Measurements from ENCODE around the gene HAL.

Gene HAL

DNA sequence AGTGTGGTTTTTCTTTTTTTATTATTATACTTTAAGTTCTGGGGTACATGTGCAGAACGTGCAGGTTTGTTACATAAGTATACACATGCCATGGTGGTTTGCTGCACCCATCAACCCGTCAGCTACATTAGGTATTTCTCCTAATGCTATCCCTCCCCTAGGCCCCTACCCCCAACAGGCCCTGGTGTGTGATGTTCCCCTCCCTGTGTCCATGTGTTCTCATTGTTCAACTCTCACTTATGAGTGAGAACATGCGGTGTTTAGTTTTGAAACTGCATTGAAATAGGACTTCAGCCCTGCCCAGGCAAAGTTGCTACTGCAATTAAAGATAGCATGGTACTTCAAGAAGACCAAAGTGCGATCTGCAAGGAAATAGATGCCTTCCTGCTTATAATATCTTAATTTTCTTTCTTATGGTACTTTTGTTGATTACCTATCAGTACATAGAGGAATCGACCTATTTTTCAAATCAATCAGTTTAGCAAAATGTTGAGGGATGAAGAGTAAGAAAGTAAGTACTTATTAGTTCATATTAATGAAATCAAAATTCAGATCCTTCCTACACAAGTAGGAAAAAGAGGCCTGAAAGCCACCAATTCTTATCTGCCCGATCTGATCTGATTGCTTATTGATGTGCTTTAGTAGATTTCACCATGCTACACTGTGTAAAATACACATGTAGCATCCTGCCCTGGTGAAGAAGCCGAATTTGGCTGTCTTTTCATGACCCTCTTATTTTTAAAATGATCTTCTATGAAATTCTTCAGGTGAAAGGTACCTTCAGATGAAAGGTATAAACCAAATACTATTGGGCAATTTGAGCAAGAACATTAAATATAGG lies 37.6 kb upstream of the HAL start:
- H2BK12ac ChIP-seq (ENCODE audit: low read length) = no peak overlapping the region
- no CpG with 5 or more reads among the region's 7 CpGs for WGBS, 2 donors (ENCODE audit: extremely low coverage in 2 of 2, insufficient read length in 2 of 2, insufficient replicate concordance in 1 of 2)
- H3K23ac ChIP-seq (ENCODE audit: low read depth, low read length, poor library complexity) = no peak overlapping the region
- H2AFZ ChIP-seq (ENCODE audit: low read length) = peak overlapping the region; percentile 92
- no peaks in the 10 kb centered on the region for H3K27me3 ChIP-seq (ENCODE audit: control insufficient read depth in 3 of 3, insufficient read depth in 3 of 3, low read depth in 1 of 3, low read length in 3 of 3)
- peaks cover 0 to 4% of the 10 kb centered on the region in 2 donors for H3K4me1 ChIP-seq (ENCODE audit: control insufficient read depth in 2 of 2, insufficient read depth in 1 of 2, low read depth in 1 of 2, low read length in 2 of 2)
- H3K14ac ChIP-seq (ENCODE audit: low read length) = no peak overlapping the region
- H3K9me3 ChIP-seq (replicated peaks in 1 of 2; ENCODE audit: control insufficient read depth in 2 of 2, insufficient read depth in 1 of 2, low read depth in 1 of 2, low read length in 2 of 2) = no peaks in the 10 kb centered on the region
- no peak overlapping the region for H3K4ac ChIP-seq (ENCODE audit: low read length)
- H3K36me3 ChIP-seq (replicated peaks in 1 of 2; ENCODE audit: control insufficient read depth in 2 of 2, insufficient read depth in 2 of 2, low read length in 2 of 2) = peaks cover 0 to 2% of the 10 kb centered on the region in 2 donors
- no peak overlapping the region for H2BK15ac ChIP-seq (ENCODE audit: low read length)
- no peak overlapping the region for H4K8ac ChIP-seq (ENCODE audit: low read depth, low read length)
- H3K4me3 ChIP-seq (ENCODE audit: low read length in 2 of 2) = peak overlapping the region in 1 of 2 donors; percentile 76
- DNase-seq (ENCODE audit: low spot score) = no peak
- no peak overlapping the region for H3K18ac ChIP-seq (ENCODE audit: low read length)
- H3K27ac ChIP-seq (replicated peaks; ENCODE audit: low read length) = no peak overlapping the region
- peaks cover 6% of the 10 kb centered on the region for H3K79me1 ChIP-seq (ENCODE audit: low read depth, low read length)
- no peak overlapping the region for H2AK5ac ChIP-seq (ENCODE audit: low read depth, low read length)
- H3K4me2 ChIP-seq (ENCODE audit: insufficient read depth, low read length, poor library complexity, severe bottlenecking) = peak overlapping the region; percentile 28
- H2BK5ac ChIP-seq (ENCODE audit: low read length) = no peak overlapping the region
- H3K9ac ChIP-seq (ENCODE audit: low read depth, low read length, poor library complexity) = no peak overlapping the region
- no peak overlapping the region for H4K91ac ChIP-seq (ENCODE audit: low read depth, low read length, poor library complexity)
- H2BK120ac ChIP-seq (ENCODE audit: low read depth, low read length) = no peak overlapping the region

- peaks cover 0 to 4% of the 10 kb centered on the region in 2 donors for H3K4me1 ChIP-seq (ENCODE audit: control insufficient read depth in 2 of 2, insufficient read depth in 1 of 2, low read depth in 1 of 2, low read length in 2 of 2)
Measured at GRCh38 chr12:96029826-96030225, 33.7 kb upstream of the HAL start.

GRCh38 chr12:96028538-96028937 lies 32.4 kb upstream of the HAL start:
- Histone ChIP-seq H3K4me2 (ENCODE audit: insufficient read depth, low read length, poor library complexity, severe bottlenecking) (no peak overlapping the region), H3K36me3 (replicated peaks in 1 of 2; ENCODE audit: control insufficient read depth in 2 of 2, insufficient read depth in 2 of 2, low read length in 2 of 2) (peaks cover 5 to 51% of the 10 kb centered on the region in 2 donors), H2AFZ (ENCODE audit: low read length) (no peak overlapping the region), H3K27ac (replicated peaks; ENCODE audit: low read length) (no peak overlapping the region), H3K27me3 (ENCODE audit: control insufficient read depth in 3 of 3, insufficient read depth in 3 of 3, low read depth in 1 of 3, low read length in 3 of 3) (no peaks in the 10 kb centered on the region), H2BK5ac (ENCODE audit: low read length) (no peak overlapping the region), H2BK12ac (ENCODE audit: low read length) (no peak overlapping the region), H3K14ac (ENCODE audit: low read length) (no peak overlapping the region), H2BK120ac (ENCODE audit: low read depth, low read length) (no peak overlapping the region), H3K9me3 (replicated peaks in 1 of 2; ENCODE audit: control insufficient read depth in 2 of 2, insufficient read depth in 1 of 2, low read depth in 1 of 2, low read length in 2 of 2) (no peaks in the 10 kb centered on the region), H3K23ac (ENCODE audit: low read depth, low read length, poor library complexity) (no peak overlapping the region), H4K91ac (ENCODE audit: low read depth, low read length, poor library complexity) (no peak overlapping the region), H2BK15ac (ENCODE audit: low read length) (no peak overlapping the region), H2AK5ac (ENCODE audit: low read depth, low read length) (no peak overlapping the region), H3K4ac (ENCODE audit: low read length) (no peak overlapping the region), H3K18ac (ENCODE audit: low read length) (no peak overlapping the region), H4K8ac (ENCODE audit: low read depth, low read length) (no peak overlapping the region), H3K79me1 (ENCODE audit: low read depth, low read length) (peaks cover 1% of the 10 kb centered on the region), H3K4me1 (ENCODE audit: control insufficient read depth in 2 of 2, insufficient read depth in 1 of 2, low read depth in 1 of 2, low read length in 2 of 2) (peaks cover 0 to 2% of the 10 kb centered on the region in 2 donors), H3K4me3 (ENCODE audit: low read length in 2 of 2) (no peak overlapping the region), H3K9ac (ENCODE audit: low read depth, low read length, poor library complexity) (no peak overlapping the region)
- no peak for DNase-seq (ENCODE audit: low spot score)
- WGBS, 2 donors (ENCODE audit: extremely low coverage in 2 of 2, insufficient read length in 2 of 2, insufficient replicate concordance in 1 of 2) = no CpG with 5 or more reads among the region's 1 CpG

More at GRCh38 chr12:96029826-96030225, 33.7 kb upstream of the HAL start:
- H3K9me3 ChIP-seq (replicated peaks in 1 of 2; ENCODE audit: control insufficient read depth in 2 of 2, insufficient read depth in 1 of 2, low read depth in 1 of 2, low read length in 2 of 2) = no peaks in the 10 kb centered on the region
- H2BK15ac ChIP-seq (ENCODE audit: low read length) = no peak overlapping the region
- H2BK5ac ChIP-seq (ENCODE audit: low read length) = no peak overlapping the region
- H4K91ac ChIP-seq (ENCODE audit: low read depth, low read length, poor library complexity) = no peak overlapping the region
- H2AFZ ChIP-seq (ENCODE audit: low read length) = no peak overlapping the region
- no peak overlapping the region for H3K18ac ChIP-seq (ENCODE audit: low read length)
- no peak overlapping the region for H3K23ac ChIP-seq (ENCODE audit: low read depth, low read length, poor library complexity)
- peaks cover 5 to 41% of the 10 kb centered on the region in 2 donors for H3K36me3 ChIP-seq (replicated peaks in 1 of 2; ENCODE audit: control insufficient read depth in 2 of 2, insufficient read depth in 2 of 2, low read length in 2 of 2)
- no peak overlapping the region for H3K4ac ChIP-seq (ENCODE audit: low read length)
- no peak overlapping the region for H2BK12ac ChIP-seq (ENCODE audit: low read length)
- no peak overlapping the region for H3K14ac ChIP-seq (ENCODE audit: low read length)
- no CpG with 5 or more reads among the region's 2 CpGs for WGBS, 2 donors (ENCODE audit: extremely low coverage in 2 of 2, insufficient read length in 2 of 2, insufficient replicate concordance in 1 of 2)
- DNase-seq (ENCODE audit: low spot score) = no peak
- no peak overlapping the region for H3K9ac ChIP-seq (ENCODE audit: low read depth, low read length, poor library complexity)
- no peak overlapping the region for H3K4me3 ChIP-seq (ENCODE audit: low read length in 2 of 2)
- no peak overlapping the region for H2AK5ac ChIP-seq (ENCODE audit: low read depth, low read length)
- no peak overlapping the region for H2BK120ac ChIP-seq (ENCODE audit: low read depth, low read length)
- no peak overlapping the region for H3K4me2 ChIP-seq (ENCODE audit: insufficient read depth, low read length, poor library complexity, severe bottlenecking)
- H3K79me1 ChIP-seq (ENCODE audit: low read depth, low read length) = peaks cover 4% of the 10 kb centered on the region
- no peak overlapping the region for H4K8ac ChIP-seq (ENCODE audit: low read depth, low read length)
- H3K27me3 ChIP-seq (ENCODE audit: control insufficient read depth in 3 of 3, insufficient read depth in 3 of 3, low read depth in 1 of 3, low read length in 3 of 3) = no peaks in the 10 kb centered on the region
- H3K27ac ChIP-seq (replicated peaks; ENCODE audit: low read length) = no peak overlapping the region

DNA sequence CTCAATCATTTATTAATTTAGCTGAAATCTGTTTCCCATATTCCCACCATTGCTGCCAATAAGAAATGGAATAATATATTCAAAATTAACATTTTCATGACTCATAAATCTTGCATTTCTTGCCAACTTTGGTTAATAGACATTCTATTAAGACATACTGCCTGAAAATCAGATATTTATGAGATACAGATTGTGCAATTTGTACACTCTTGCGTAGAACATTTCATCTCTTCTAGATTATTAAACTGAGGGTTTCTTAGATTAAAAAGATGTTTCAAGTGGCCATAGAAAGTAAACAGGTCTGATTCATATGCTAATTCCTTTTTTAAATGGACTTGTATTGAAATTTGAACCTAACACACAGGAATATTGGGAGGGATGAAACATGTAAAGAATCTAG lies 30.2 kb upstream of the HAL start:
- Histone ChIP-seq H3K4me2 (ENCODE audit: insufficient read depth, low read length, poor library complexity, severe bottlenecking) (no peak overlapping the region), H3K9me3 (replicated peaks in 1 of 2; ENCODE audit: control insufficient read depth in 2 of 2, insufficient read depth in 1 of 2, low read depth in 1 of 2, low read length in 2 of 2) (no peaks in the 10 kb centered on the region), H2BK5ac (ENCODE audit: low read length) (no peak overlapping the region), H2BK120ac (ENCODE audit: low read depth, low read length) (no peak overlapping the region), H2BK12ac (ENCODE audit: low read length) (no peak overlapping the region), H3K18ac (ENCODE audit: low read length) (no peak overlapping the region), H3K23ac (ENCODE audit: low read depth, low read length, poor library complexity) (no peak overlapping the region), H3K27ac (replicated peaks; ENCODE audit: low read length) (no peak overlapping the region), H3K9ac (ENCODE audit: low read depth, low read length, poor library complexity) (no peak overlapping the region), H2AFZ (ENCODE audit: low read length) (no peak overlapping the region), H3K4ac (ENCODE audit: low read length) (no peak overlapping the region), H3K4me1 (ENCODE audit: control insufficient read depth in 2 of 2, insufficient read depth in 1 of 2, low read depth in 1 of 2, low read length in 2 of 2) (no peaks in the 10 kb centered on the region), H4K8ac (ENCODE audit: low read depth, low read length) (no peak overlapping the region), H4K91ac (ENCODE audit: low read depth, low read length, poor library complexity) (no peak overlapping the region), H3K79me1 (ENCODE audit: low read depth, low read length) (peaks cover 1% of the 10 kb centered on the region), H3K14ac (ENCODE audit: low read length) (no peak overlapping the region), H3K36me3 (replicated peaks in 1 of 2; ENCODE audit: control insufficient read depth in 2 of 2, insufficient read depth in 2 of 2, low read length in 2 of 2) (peaks cover 13 to 71% of the 10 kb centered on the region in 2 donors), H3K27me3 (ENCODE audit: control insufficient read depth in 3 of 3, insufficient read depth in 3 of 3, low read depth in 1 of 3, low read length in 3 of 3) (no peaks in the 10 kb centered on the region), H2BK15ac (ENCODE audit: low read length) (no peak overlapping the region), H3K4me3 (ENCODE audit: low read length in 2 of 2) (no peak overlapping the region), H2AK5ac (ENCODE audit: low read depth, low read length) (no peak overlapping the region)
- no peak for DNase-seq (ENCODE audit: low spot score)
- no CpG with 5 or more reads among the region's 1 CpG for WGBS, 2 donors (ENCODE audit: extremely low coverage in 2 of 2, insufficient read length in 2 of 2, insufficient replicate concordance in 1 of 2)

Measured in neuronal stem cell (in vitro differentiated cells).